ENCODE data around the gene CEMIP. TPM values are rescaled to one million over a fixed set of nuclear protein-coding genes. Genes with fewer than 3 reads are reported as not detected.

CEMIP gene
- total and polyA plus RNA-seq, 2 of the 4 experiments (the other 2 are of a cell fraction): 63.8 to 78.0 TPM

- Histone ChIP-seq H4K20me1 (ENCODE audit: insufficient read depth, low read length) (peaks cover 46% of the 10 kb centered on the region), H3K23ac (ENCODE audit: low read depth, low read length) (no peak overlapping the region), H2BK120ac (ENCODE audit: low read depth, low read length) (no peak overlapping the region), H3K4me2 (ENCODE audit: low read depth, low read length) (no peak overlapping the region), H3K9ac (ENCODE audit: low read depth, low read length) (no peak overlapping the region), H3K27me3 (ENCODE audit: control insufficient read depth, insufficient read depth, low read length) (no peaks in the 10 kb centered on the region), H3K4me3 (ENCODE audit: insufficient read depth, low read depth, low read length) (no peak overlapping the region), H3K18ac (ENCODE audit: low read depth, low read length) (no peak overlapping the region), H3K79me1 (ENCODE audit: low read depth in 1 of 2, low read length in 2 of 2) (peaks cover 49 to 92% of the 10 kb centered on the region in 2 experiments), H2AK9ac (replicated peaks; ENCODE audit: low read depth, low read length, poor library complexity) (no peak overlapping the region), H3K9me1 (ENCODE audit: insufficient read depth, low read length) (peaks cover 24% of the 10 kb centered on the region), H2AFZ (replicated peaks; ENCODE audit: low read length, poor library complexity) (no peak overlapping the region), H2BK20ac (ENCODE audit: low read depth, low read length) (no peak overlapping the region), H2BK15ac (ENCODE audit: low read depth, low read length) (no peak overlapping the region), H2BK5ac (ENCODE audit: low read depth, low read length, poor library complexity, severe bottlenecking) (no peak overlapping the region), H4K91ac (ENCODE audit: insufficient read depth, low read depth, low read length) (no peak overlapping the region), H4K5ac (ENCODE audit: low read depth, low read length) (no peak overlapping the region), H2AK5ac (ENCODE audit: low read depth, low read length) (no peak overlapping the region), H4K8ac (ENCODE audit: low read depth in 2 of 2, low read length in 2 of 2) (no peak overlapping the region), H3K36me3 (ENCODE audit: control insufficient read depth, insufficient read depth, low read length) (0 out of 2 replicates have a peak, but pooled peaks cover 3% of the 10 kb centered on the region), H3K14ac (replicated peaks; ENCODE audit: low read depth, low read length) (no peak overlapping the region), H3K4ac (ENCODE audit: low read depth, low read length) (no peak overlapping the region), H3K9me3 (ENCODE audit: control insufficient read depth, insufficient read depth, low read length) (no peaks in the 10 kb centered on the region), H3K4me1 (ENCODE audit: control insufficient read depth, insufficient read depth, low read length) (peaks cover 12% of the 10 kb centered on the region), H3K27ac (ENCODE audit: insufficient read depth, low read length) (no peak overlapping the region), H3K56ac (ENCODE audit: extremely low read depth, insufficient read depth, low read length) (no peak overlapping the region)
- TF ChIP-seq RFX5 (IDR thresholded peaks at IDR 0.05; ENCODE audit: low read depth, low read length): no peak
- TF ChIP-seq RAD21 (IDR thresholded peaks at IDR 0.05; ENCODE audit: low read length): no peak
- TF ChIP-seq SMC3 (IDR thresholded peaks at IDR 0.05; ENCODE audit: low read depth, low read length): no peak
- ChIA-PET POLR2A (ENCODE audit: unreplicated experiment) (no interaction called here), CTCF (no interaction called here)
- in situ Hi-C loops (cut with MboI; ENCODE audit: low sequenced_read_pairs): no loop called here
- no peak for ATAC-seq (ENCODE audit: low read depth)
- no peak for DNase-seq
- dilution Hi-C loops (cut with HindIII; ENCODE audit: low sequenced_read_pairs, unreplicated experiment): no loop called here
- 94% methylated on average over 2 of the region's 3 CpGs; no CpG with 5 or more reads in 1 of the 2 experiments for WGBS, 2 experiments (ENCODE audit: extremely low coverage in 2 of 2, insufficient read length in 1 of 2)
- BruUV-seq (replicated peaks): no TSS peak
- intact Hi-C loops (cut with micrococcal nuclease): no loop called here
Measured at GRCh38 chr15:80739919-80740318, 39.3 kb upstream of the CEMIP start.

Data from IMR-90 (cell line).